A549 (cell line): ENCODE data around the gene AQP7.

Experiments used
- CBX2 ChIP-seq: fragments of 200-600 bp; sonication (generic); IDR thresholded peaks from 2 replicates; pipeline ENCODE4 v1.6.1; 2016; ENCODE audit warnings: low read depth, mild to moderate bottlenecking, borderline replicate concordance
- CTCF ChIP-seq: fragments of >200 bp; sonication (Bioruptor Twin); formaldehyde crosslinking; IDR thresholded peaks from 3 replicates; pipeline ENCODE4 v1.5.1; 2016
- MAX ChIP-seq: IDR thresholded peaks from 2 replicates; pipeline ENCODE4 v1.6.1; 2012
- MYC ChIP-seq: IDR thresholded peaks from 2 replicates; pipeline ENCODE4 v1.6.1; 2012; ENCODE audit warnings: mild to moderate bottlenecking, inconsistent platforms, low read length, improper control_type of control experiment, borderline replicate concordance
- NR3C1 ChIP-seq: fragments of >200 bp; sonication (Bioruptor Twin); formaldehyde crosslinking; IDR thresholded peaks from 3 replicates; pipeline ENCODE4 v1.6.1; 2017
- REST ChIP-seq: fragments of 200-600 bp; sonication (generic); IDR thresholded peaks from 2 replicates; pipeline ENCODE4 v1.6.1; 2016; ENCODE audit warnings: antibody characterized with exemption, mild to moderate bottlenecking, moderate library complexity
- RFX5 ChIP-seq: fragments of 450-650 bp; IDR thresholded peaks from 2 replicates; pipeline ENCODE4 v1.7.1; 2014; ENCODE audit warnings: antibody characterized with exemption, mild to moderate bottlenecking, moderate library complexity
- SMC3 ChIP-seq: fragments of >200 bp; sonication (Bioruptor Twin); formaldehyde crosslinking; IDR thresholded peaks from 3 replicates; pipeline ENCODE4 v1.6.1; 2018; ENCODE audit warnings: inconsistent platforms
- USF2 ChIP-seq: fragments of 450-650 bp; IDR thresholded peaks from 2 replicates; pipeline ENCODE4 v1.6.1; 2014; ENCODE audit warnings: antibody characterized with exemption

- TF ChIP-seq CBX2 (no peak), CTCF (no peak), SMC3 (no peak), USF2 (no peak), REST (no peak), NR3C1 (no peak), MAX (no peak), MYC (no peak), RFX5 (no peak)
These were observed 5.7 kb upstream of the AQP7 start for GRCh38 chr9:33408087-33408486.
